A549 (cell line): ENCODE results near the gene HIVEP3.

Source experiments
- CTCF ChIP-seq: fragments of >200 bp; sonication (Bioruptor Twin); formaldehyde crosslinking; IDR thresholded peaks from 3 replicates; pipeline ENCODE4 v1.5.1; 2016
- EP300 ChIP-seq, 2 experiments: fragments of >200 bp; sonication (Bioruptor Twin); formaldehyde crosslinking; IDR thresholded peaks; 2 replicates in 1 of 2; 3 replicates in 1 of 2; pipeline ENCODE4 v1.6.1; 2016 to 2017
- JUNB ChIP-seq: fragments of >200 bp; sonication (Bioruptor Twin); formaldehyde crosslinking; IDR thresholded peaks from 2 replicates; pipeline ENCODE4 v1.6.1; 2016
- POLR2AphosphoS2 ChIP-seq: conservative IDR thresholded peaks from 2 replicates; pipeline ENCODE4 v1.6.1; 2012; ENCODE audit warnings: low read length, improper control_type of control experiment, inconsistent platforms

DNA sequence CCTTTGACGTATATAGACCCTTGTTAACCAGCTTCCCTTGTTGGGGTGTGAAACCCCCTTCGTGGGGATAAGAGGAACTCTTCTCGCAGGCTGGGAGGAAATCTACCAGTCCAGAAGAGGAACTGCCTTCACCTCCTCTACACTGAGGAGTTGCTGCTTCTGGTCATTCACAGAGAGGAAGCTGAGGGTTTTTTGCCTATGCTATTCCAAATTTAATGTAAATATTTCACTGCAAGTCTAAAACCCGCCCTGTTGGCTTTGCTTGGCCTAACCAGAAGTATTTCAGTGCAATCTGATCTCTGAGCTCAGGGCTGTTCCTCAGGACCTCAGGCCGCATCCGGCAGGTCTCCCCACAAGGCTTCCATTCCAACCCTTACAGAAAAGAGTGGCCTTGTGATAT, 150.1 kb downstream of the HIVEP3 start:
- TF ChIP-seq CTCF: no peak
- no peak for TF ChIP-seq EP300 (IDR thresholded peaks at IDR 0.05)
- no peak for TF ChIP-seq JUNB
- no peak for TF ChIP-seq POLR2AphosphoS2
